HT-29 (cell line): ENCODE results near the gene KIAA1755. TPM values are rescaled to one million over a fixed set of nuclear protein-coding genes. Genes with fewer than 3 reads are reported as not detected.
A peak's percentile ranks its signal among the peaks of the same experiment; 100 is the strongest.

Experiments
- DNase-seq: peaks from one replicate; pipeline ENCODE4 v3.0.0-alpha.2; 2015; ENCODE audit warnings: low spot score
- total RNA-seq: library from RNA; depleted of rRNA; stranded (reverse); fragments of >200 nt; shearing (Covaris generic); gene quantifications from 2 replicates; pipeline ENCODE4 v1.2.3, GENCODE V29; 2014

KIAA1755 gene
- total RNA-seq, 1 experiment from 2014 or later, result 0.05 TPM

DNA sequence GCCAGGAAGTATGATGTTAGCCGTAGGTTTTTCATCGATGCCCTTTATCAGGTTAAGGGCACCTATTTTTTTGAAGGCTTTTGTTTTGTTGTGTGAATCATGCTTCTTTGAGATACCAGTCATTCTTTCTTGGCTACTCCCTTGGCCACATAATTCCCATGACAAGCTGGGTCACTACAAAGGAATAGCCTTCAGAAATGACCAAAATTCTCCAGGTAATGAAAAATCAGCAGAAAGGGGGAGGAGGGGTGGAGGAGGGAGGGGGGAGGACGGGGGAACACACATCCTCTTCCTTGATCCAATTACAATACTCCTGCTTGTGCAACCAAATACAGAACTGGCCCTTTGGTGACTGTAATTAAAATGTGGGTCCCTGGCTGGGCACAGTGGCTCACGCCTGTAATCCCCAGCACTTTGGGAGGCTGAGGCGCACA is 73.7 kb downstream of the KIAA1755 start:
- DNase-seq, result peak; percentile 64

DNA sequence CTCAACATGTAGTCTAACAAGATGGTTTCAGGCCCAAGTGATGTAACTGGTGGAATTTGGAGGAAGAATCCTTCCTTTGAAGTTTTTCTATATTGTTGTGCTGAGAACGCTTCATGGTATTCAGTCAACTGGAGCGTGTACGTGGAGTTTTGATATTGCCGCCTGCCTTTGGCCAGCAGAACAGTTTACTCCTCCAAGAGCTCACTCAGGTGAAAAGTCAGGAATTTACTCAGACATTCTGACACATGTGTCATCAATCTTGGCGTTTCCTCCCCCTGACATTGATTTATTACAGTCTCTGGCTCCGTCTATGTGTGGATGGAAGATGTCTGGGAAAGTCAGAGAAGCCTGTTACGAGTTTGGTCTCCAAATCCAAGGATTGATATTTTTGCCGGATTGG is 76.4 kb downstream of the KIAA1755 start:
- DNase-seq, result peak; percentile 72

- no peak for DNase-seq
These were observed 78.6 kb downstream of the KIAA1755 start for GRCh38 chr20:38181971-38182370.

DNA sequence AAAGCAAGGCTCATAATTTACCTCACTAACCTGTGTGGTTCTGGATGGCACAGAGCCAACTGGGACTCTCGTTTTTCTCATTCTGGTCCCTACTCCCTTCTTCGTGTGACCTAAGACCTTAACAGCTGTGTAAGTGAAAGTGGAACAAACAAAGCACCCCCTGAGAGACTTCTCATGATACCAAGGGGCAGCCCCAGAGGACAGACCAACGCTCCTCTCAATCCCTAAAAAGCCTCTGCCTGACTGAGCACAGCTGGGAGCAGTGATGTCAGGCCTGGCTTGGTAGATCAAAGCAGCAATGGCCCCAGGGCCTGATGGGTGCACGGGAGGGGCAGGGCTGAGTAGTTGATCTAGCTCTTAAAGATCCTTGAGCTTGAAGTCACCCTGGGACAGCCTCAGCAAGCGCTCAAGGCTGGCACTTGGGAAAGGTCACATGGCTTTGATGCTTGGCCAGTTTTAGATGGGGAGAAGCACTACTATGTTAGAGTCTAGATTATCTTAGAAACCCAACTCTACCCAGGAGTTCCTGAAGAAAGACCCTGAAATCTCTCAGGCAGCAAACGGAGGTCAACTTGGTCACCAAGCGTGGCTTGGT is 79.2 kb downstream of the KIAA1755 start:
- no peak for DNase-seq

DNA sequence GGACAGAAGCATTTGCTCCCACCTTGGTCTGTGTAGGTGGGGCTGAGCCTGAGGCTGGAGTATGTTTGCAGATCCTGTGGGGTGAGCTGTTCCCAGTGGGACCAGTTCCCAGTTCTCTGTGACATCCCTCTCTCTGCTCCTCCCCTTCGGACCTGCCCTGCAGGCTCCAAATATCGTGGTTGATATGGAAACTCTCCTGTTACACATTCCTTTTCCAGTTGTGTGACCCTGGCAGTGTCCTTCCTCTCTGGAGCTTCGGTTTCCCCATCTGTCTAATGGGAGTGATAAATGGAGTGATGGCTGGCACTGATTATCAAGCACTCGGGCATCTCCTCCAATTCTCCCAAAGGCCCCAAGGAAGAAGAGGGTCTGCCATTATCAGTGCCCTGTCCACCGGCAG is 79.8 kb downstream of the KIAA1755 start:
- no peak for DNase-seq

GRCh38 chr20:38179846-38180245 is 80.7 kb downstream of the KIAA1755 start:
- DNase-seq, result no peak

- no peak for DNase-seq
These were observed 82.0 kb downstream of the KIAA1755 start for GRCh38 chr20:38178581-38178980.

DNA sequence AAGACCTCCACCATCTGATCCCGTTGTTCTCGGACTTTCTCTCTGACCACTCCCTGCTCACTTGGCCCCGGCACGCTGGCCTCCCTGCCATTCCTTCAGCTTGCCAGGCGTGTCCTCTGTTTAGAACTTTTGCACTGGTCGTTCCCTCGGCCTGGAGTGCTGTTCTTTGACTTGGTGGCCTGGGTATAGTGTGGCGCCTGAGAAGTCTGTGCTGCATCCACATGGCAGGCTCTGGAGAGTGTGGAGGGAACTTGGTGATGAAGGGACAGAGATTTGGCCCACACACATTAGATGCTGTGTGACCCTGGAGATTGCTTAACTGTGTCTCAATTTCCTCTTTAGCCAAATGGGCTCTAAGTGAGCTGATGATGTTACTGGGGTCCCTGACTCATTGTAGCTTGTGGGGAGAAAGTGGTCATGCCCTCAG is 82.5 kb downstream of the KIAA1755 start:
- no peak for DNase-seq

DNA sequence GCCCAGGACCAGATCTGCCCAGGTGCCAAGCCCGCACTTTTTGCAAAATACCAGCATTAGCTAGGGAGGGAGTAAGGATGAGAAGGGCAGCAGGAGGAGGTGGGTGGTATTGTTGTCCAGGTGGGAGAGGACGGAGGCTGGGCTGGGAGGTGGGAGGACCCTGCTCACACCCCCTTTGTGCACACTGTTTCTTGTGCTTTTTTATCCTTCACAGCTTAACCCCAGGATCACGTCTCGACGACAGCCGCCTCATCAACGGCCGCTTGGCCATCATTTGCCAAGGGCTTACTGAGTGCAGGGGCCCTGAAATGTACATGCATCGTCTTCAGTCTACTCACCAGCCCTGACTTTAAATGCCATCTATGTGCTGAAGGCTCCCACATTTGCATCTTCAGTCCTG is 83.3 kb downstream of the KIAA1755 start:
- no peak for DNase-seq

DNA sequence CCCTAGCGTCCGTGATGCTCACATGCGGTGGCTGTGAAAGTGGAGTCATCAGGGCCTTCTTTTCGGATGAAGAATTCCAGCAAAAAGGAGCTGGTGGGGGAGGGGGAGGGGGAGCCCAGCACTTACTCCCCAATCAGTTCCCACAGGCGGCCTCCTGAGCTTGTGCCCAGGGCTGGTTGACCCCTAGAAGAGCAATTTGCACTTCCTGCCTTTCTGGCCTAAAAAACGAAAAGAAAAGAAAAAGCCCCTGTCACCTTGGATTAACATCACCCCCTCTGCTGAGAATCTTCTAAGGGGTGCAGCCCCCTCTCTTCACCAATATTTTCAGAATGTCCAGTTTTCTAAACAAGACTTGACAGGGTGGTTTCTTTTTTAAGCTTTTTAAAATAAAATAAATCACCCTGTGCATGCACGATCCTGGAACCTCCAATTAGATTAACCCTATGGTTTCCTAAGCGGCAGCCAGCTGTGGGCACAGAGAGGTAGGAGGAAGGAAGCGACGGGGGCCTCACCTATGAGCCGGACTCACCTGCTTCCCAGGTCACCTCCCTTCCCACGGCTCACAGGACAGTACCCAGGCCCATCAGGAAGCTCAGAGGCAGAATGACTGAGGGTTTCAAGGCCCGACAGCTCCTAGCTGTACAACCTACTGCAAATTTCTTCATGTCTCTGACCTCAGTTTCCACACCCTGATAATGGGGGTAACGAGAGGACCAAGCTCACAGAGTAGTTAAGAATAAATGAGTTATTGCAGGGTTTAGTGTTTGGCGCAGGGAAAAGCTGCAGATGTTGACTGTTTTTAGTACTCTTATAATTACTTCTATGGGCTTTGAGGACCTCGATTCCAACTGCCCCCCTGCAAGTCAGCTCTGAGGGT is 85.0 kb downstream of the KIAA1755 start:
- DNase-seq, result no peak

- peak; percentile 90 for DNase-seq
These were observed 87.0 kb downstream of the KIAA1755 start for GRCh38 chr20:38173237-38174156.

GRCh38 chr20:38172408-38172807 is 88.1 kb downstream of the KIAA1755 start:
- no peak for DNase-seq

- DNase-seq, result no peak
These were observed 88.9 kb downstream of the KIAA1755 start for GRCh38 chr20:38171675-38172043.

- no peak for DNase-seq
These were observed 89.5 kb downstream of the KIAA1755 start for GRCh38 chr20:38170826-38171674.

DNA sequence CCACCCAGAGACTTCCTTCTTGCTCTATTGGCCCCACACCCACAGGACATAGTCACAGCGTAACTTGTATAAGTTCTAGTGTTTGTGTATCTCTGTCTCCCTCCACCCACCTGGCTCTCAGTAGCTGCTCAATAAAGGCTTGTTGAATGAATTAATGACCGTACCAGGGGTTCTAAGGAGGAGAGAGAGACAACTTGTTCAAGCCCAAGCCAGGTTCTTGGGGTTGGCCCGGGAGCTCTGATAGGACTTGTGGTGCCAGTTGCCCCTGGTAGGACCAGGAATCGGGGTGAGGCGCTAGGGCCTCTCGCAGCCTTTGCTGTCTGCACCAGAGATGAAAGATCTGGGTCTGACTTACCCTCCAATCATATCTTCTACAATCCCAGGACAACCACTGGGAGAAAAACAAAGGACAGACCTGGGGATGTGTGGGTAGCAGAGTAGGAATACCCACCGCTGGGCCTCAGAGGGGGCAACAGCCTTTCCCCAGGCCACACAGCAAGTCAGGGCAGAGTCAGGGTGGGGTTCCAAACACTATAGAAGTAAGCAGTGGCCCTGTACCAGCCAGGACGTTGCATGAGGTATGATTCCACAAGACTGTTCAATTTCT is 90.2 kb downstream of the KIAA1755 start:
- no peak for DNase-seq

DNA sequence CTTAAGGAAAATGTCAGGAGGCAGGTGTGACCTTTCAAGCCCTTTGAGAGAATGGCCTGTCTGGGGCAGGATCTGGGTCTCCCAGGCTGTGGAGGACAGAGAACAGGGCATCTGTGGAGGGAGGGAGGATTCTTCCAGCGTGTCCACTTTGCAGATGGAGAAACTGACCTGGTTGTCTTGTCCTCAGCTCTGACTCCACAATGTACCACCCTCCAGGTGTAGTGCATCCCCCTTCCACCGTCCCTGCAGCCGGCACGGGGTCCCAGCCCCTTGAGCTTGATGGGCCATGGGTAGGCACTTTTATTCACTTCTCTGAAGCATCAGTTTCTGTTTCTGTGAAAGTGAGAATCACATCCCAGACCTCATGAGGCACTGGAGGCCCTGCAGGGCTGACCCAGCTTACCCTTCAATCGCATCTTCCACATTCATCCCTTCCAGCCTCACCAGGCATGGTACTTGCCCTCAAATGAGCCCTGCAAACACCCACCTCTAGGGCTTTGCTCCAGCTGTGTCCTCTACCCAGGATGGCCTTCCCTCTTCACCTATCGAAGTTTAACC is 90.8 kb downstream of the KIAA1755 start:
- no peak for DNase-seq

DNA sequence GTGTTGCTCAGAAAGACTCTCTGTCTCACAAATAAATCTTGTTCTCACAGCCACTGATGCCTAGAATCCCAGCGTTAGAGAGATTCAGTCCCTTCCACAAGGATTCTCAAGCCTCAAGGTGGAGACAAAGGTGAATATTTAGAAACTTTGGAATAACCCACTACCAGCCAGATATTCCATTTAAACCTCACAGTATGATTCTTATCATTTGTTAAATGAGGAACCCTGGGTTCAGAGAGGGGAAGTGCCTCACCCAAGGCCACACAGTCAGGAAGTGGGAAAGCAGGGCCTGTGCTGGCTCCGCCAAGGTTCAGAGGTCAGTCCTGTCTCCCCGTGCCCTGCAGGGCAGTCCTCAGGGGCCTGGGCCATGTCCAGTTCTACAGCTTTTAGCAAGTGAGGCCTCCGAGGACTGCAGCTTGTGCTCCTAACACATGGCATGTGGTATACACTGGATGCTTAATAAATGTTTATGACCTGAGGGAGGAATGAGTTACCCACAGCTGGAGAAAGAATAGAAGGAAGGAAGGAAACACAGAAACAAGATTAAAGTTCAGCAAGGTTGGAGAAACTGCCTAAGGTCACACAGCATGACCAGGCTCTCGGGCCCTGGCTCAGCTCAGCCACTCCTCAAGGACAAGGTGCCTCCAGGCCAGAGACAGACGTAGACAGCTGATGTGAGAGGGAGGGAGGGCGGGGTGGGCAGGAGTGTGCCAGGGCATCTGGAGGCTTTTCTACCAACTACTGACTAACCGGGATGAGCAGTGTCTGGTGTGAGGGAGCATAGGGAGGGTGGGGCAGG is 91.5 kb downstream of the KIAA1755 start:
- no peak for DNase-seq

DNA sequence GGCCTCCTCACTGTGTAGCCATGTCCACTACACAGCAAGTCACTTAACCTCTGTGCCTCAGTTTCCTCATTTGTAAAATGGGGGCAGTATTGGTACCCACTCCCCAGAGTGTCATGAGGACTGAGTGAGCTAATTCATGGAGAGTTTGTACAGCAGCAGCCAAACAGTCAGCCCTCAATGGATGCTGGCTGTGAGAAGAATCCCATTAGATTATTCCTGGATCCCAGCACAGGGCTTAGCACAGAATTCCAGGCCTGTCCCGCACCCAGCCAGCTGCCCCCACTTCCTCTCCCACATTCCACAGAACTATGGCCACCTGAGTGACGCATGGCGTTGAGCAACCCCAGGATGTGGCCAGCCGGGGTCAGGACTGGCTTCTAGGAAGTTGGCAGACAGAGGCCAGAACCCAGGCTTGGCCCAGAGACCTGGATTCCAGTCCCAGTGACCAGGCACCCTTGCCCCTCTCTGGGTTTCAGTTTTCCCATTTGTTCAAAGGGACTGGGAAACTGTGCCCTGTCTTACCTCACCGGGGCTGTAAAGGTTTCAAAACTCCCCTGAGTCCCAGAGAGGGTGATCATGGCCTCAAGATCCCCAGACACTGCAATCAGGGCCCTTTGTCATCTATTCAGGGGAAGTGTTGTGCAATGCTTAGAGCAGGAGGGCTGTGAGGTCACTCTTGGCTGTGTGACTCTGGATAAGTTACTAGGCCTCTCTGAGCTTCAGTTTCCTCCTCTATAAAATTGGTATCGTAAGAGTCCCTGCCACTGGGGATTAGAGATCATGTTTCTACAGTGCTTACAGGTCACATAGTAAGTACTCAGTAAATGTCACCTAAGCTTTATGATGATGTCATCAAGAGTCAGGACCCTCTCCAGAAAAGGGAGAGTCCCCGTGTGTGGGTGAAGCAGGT is 92.4 kb downstream of the KIAA1755 start:
- DNase-seq, result peak; percentile 74
